HL-60 (cell line): ENCODE measurements around the gene STK33.

Experiments used
- CTCF ChIP-seq: IDR thresholded peaks from one replicate; pipeline ENCODE4 v1.5.1; 2011; ENCODE audit warnings: low read length, control low read depth, inconsistent platforms; ENCODE audit not compliant: insufficient read depth
- GABPA ChIP-seq: IDR thresholded peaks from 2 replicates; pipeline ENCODE4 v1.6.1; 2012; ENCODE audit warnings: low read depth
- POLR2AphosphoS5 ChIP-seq: IDR thresholded peaks from 2 replicates; pipeline ENCODE4 v1.6.1; 2012; ENCODE audit warnings: low read depth
- REST ChIP-seq: IDR thresholded peaks from 2 replicates; pipeline ENCODE4 v1.6.1; 2012; ENCODE audit warnings: low read depth; ENCODE audit not compliant: insufficient replicate concordance
- SPI1 ChIP-seq: IDR thresholded peaks from 2 replicates; pipeline ENCODE4 v1.6.1; 2012; ENCODE audit warnings: low read depth, mild to moderate bottlenecking, borderline replicate concordance

- no peak for TF ChIP-seq CTCF
- no peak for TF ChIP-seq POLR2AphosphoS5
- no peak for TF ChIP-seq SPI1
- TF ChIP-seq GABPA: no peak
- TF ChIP-seq REST: no peak
Observed at GRCh38 chr11:8344346-8344745, 249.7 kb downstream of the STK33 start.
